ENCODE results near the gene RAD51B.
A peak's percentile ranks its signal among the peaks of the same experiment; 100 is the strongest.

Gene RAD51B

DNA sequence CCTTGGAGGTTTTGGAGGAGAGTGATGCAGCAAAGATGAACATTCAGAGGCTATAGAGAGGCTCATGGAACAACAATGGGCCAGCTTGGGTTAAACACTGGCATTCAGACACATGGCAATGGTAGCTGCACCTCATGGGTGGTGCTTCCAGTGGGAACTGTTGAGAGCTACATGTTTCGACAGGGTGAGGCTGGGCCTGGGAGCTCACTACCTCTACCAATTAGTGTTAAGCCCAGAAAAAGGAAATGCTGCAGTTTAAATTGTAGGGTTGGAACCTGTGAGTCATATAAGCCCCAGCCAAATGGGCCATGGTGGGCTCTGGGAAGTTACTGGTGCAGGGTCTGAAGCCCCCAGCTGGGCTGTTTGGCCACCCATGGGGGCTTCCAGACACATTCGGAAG is 693.6 kb downstream of the RAD51B start:
- ChIA-PET CTCF (no interaction called here), POLR2A (ENCODE audit: low non-redundant PET) (no interaction called here)
- peak; percentile 20 for DNase-seq (ENCODE audit: low spot score)
- TF ChIP-seq, protein P1, sequence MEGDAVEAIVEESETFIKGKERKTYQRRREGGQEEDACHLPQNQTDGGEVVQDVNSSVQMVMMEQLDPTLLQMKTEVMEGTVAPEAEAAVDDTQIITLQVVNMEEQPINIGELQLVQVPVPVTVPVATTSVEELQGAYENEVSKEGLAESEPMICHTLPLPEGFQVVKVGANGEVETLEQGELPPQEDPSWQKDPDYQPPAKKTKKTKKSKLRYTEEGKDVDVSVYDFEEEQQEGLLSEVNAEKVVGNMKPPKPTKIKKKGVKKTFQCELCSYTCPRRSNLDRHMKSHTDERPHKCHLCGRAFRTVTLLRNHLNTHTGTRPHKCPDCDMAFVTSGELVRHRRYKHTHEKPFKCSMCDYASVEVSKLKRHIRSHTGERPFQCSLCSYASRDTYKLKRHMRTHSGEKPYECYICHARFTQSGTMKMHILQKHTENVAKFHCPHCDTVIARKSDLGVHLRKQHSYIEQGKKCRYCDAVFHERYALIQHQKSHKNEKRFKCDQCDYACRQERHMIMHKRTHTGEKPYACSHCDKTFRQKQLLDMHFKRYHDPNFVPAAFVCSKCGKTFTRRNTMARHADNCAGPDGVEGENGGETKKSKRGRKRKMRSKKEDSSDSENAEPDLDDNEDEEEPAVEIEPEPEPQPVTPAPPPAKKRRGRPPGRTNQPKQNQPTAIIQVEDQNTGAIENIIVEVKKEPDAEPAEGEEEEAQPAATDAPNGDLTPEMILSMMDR (conservative IDR thresholded peaks at IDR 0.05; ENCODE audit: low read depth) = no peak
- peak overlapping the region; percentile 68 for H3K27ac ChIP-seq

DNA sequence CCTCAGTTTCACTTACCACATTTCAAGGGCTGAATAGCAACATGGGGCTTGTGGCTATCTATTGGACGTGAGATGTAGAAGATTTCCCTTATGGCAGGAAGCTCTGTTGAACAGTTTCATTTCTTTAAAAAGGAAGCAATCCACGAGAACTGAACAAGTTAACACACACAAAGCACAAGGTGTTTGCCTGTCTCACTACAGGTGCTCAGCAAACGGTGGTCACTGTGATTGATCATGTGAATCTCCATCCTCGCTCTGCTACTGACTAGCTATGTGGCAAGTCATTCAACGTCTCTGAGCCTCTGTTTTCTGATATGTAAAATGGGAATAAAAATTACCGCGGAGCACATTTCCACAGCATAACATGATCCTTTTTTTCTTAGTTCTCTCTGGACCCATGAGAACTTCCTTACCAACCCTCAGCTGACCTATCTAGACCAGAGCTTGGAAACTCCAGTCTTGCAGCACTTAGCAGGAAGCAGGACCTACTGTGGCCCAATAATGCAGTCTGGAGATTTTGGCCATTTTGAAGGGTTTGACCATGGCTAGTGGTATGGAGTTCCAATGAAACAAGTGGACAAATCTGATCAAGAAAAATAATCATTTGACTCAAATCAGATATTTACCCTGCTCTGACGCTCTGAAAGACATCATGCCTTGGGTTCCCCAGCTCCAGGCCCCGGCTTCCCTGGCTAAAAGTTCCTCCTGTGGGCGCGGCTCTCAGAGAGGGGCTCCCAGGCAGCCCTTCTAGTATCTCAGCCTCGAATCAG is 694.4 kb downstream of the RAD51B start:
- TF ChIP-seq, protein P1 (conservative IDR thresholded peaks at IDR 0.05; ENCODE audit: low read depth) = no peak
- CTCF ChIA-PET = no interaction called here
- POLR2A ChIA-PET (ENCODE audit: low non-redundant PET) = no interaction called here
- no peak for DNase-seq (ENCODE audit: low spot score)
- peak overlapping the region; percentile 68 for H3K27ac ChIP-seq

DNA sequence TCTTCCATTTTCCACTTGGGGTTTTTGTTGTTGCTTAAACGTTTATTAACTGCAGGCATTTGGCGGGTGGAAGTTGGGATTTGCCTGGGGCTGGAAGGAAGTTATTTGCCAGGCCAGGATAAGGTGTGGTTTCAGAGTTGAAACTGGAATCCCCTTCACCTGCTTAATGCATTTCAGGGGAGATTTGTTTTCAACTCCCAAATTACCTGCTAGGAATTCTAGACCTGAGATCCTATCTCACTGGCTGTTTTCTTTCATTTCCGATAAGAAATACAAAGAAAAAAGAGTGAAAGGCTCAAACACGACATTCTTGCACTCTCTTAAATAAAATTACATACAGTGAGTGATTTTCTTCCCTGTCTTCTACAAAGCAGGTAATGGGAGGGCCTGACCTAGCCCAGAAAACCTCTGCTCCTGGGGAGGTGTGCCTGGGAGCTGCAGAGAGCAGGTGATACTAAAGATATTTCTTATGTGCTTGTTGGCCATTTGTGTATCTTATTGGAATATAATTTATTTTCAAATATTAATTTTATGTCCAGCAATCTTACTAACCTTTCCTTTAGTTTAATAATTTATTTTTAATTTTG is 695.1 kb downstream of the RAD51B start:
- TF ChIP-seq, protein P1 (conservative IDR thresholded peaks at IDR 0.05; ENCODE audit: low read depth) = no peak
- POLR2A ChIA-PET (ENCODE audit: low non-redundant PET) = no interaction called here
- peak; percentile 37 for DNase-seq (ENCODE audit: low spot score)
- CTCF ChIA-PET = no interaction called here
- peak overlapping the region; percentile 66 for H3K27ac ChIP-seq

DNA sequence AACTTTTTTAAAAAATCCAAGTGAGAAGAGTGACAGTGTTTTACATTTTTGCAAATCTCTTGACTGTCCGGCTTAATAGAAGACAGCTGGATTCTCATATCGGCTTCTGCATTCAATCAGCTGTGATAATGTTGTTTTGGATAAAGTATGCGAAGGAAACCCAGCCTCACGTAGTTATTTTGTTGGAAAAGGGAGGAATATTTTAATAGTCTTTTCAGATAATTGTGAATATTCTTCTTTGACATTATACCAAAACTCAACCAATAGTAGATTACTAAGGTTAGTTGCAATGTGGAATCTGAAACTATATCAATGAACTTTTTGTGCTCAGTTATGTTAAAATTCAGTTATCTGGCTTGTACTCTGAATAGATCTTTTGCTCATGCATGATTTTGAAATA is 696.8 kb downstream of the RAD51B start:
- DNase-seq (ENCODE audit: low spot score) = no peak
- POLR2A ChIA-PET (ENCODE audit: low non-redundant PET) = no interaction called here
- no peak overlapping the region for H3K27ac ChIP-seq
- CTCF ChIA-PET = interaction anchor here (0.5 kb wide), 1 partner anchor 362 kb away, joined by 4 read pairs; no protein-coding TSS in a partner anchor
- TF ChIP-seq, protein P1 (conservative IDR thresholded peaks at IDR 0.05; ENCODE audit: low read depth) = no peak

DNA sequence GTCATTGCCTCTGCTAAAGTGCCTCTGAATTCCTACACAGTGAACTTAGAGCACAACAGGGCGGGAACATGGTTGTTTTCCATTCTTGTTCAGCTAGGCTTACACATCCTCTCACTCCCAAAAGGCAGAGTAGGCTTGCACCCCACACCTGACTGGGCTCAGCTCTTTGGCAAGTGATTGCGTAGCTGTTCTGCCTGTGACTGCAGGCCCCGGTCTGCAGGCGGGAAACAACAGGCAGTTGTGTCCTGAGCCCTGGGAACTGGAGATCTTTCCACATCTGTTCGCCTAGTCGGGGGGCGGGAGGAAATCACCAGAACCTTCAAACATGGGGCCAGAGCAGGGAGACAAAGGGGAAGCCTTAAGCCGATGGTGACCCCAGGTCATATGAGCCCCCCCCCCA is 698.6 kb downstream of the RAD51B start:
- CTCF ChIA-PET = interaction anchor here (0.6 kb wide), 1 partner anchor 1142 kb away, joined by 3 read pairs; no protein-coding TSS in a partner anchor
- POLR2A ChIA-PET (ENCODE audit: low non-redundant PET) = no interaction called here

More for the DNA sequence above, 698.6 kb downstream of the RAD51B start:
- peak overlapping the region; percentile 24; the same call in 1 of the 2 replicates for H3K27ac ChIP-seq
- DNase-seq (ENCODE audit: low spot score) = no peak
- TF ChIP-seq, protein P1 (conservative IDR thresholded peaks at IDR 0.05; ENCODE audit: low read depth) = no peak

All from RWPE1 (cell line).